ENCODE measurements around the gene ZFP36L1. TPM values are rescaled to one million over a fixed set of nuclear protein-coding genes. Genes with fewer than 3 reads are reported as not detected.

Gene ZFP36L1
- total RNA-seq, 5 donors from 2014 or later (not counting 1 experiment from before 2014, with no cell fraction given), result 123 to 253 (median 233) TPM

DNA sequence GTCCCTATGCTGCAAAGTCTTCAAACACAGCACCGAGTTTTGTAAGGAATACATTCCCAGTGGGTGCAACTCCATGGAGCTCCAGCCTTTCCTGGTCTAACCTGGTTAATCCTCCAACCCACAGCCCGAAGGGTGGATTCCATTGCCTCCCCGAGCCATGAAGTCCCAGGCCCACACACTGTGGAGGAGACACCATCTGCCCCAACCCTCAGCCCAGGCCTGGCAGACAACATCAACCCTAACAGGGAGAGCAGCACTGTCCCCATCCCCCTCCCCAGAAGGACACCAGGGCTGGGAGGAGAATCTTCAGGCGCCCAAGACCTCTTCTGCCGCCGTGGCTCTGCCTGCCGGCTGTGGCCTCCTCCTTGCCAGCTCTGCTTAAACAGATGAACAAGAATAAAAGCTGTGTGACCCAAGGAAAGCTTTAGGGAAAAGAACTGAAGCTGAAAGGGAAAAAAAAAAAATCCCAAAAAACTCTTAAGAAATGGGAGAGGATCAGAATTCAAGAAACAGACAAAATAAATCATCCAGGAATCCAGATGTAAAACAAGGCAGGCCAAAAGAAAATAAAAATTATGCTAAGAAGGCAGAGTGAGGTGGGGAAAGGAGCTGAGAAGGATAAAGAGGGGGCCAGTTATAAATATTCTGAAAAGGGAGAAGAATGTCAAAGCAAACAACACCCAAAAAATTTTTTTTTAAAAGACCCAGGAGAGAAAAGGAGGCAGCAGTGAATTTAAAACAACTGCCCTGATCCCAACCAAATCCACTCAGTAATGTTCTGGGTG is 16.0 kb upstream of the ZFP36L1 start:
- no peaks in the 10 kb centered on the region for H3K27me3 Mint-ChIP-seq
- H3K36me3 Mint-ChIP-seq, result no peaks in the 10 kb centered on the region
- Histone ChIP-seq H3K27me3 (replicated peaks in 1 of 2; ENCODE audit: control insufficient read depth in 2 of 2, extremely low read depth in 1 of 2, insufficient read depth in 2 of 2, low read length in 1 of 2) (no peaks in the 10 kb centered on the region), H3K27ac (ENCODE audit: low read length) (no peak overlapping the region), H3K4me3 (ENCODE audit: control insufficient read depth in 1 of 2, extremely low read depth in 1 of 2, low read length in 1 of 2) (no peak overlapping the region), H3K4me1 (ENCODE audit: control insufficient read depth in 1 of 2, extremely low read depth in 1 of 2, insufficient read depth in 2 of 2, low read length in 2 of 2) (peaks cover 13 to 40% of the 10 kb centered on the region in 2 experiments), H3K36me3 (ENCODE audit: control insufficient read depth in 2 of 2, extremely low read depth in 1 of 2, insufficient read depth in 1 of 2, low read length in 1 of 2) (peaks cover 0 to 3% of the 10 kb centered on the region in 2 donors), H3K9me3 (no peaks in the 10 kb centered on the region)
- H3K9me3 Mint-ChIP-seq, result no peaks in the 10 kb centered on the region
- peak overlapping the region; percentile 33 to 73 for H3K27ac Mint-ChIP-seq
- no peak overlapping the region for H3K4me3 Mint-ChIP-seq
- DNase-seq (no peak), ATAC-seq (replicated peaks in 1 of 4) (no peak)
- WGBS (ENCODE audit: insufficient coverage), result 95% methylated on average over 4 of the region's 7 CpGs
- POLR2A ChIA-PET, result no interaction called here
- H3K4me1 Mint-ChIP-seq, result peaks cover 51 to 69% (median 62%) of the 10 kb centered on the region in 3 donors
- CTCF ChIA-PET, result interaction anchor here in 1 of 2 donors (0.5 kb wide), 1 partner anchor 581 kb away, joined by 3 read pairs; no protein-coding TSS in a partner anchor

DNA sequence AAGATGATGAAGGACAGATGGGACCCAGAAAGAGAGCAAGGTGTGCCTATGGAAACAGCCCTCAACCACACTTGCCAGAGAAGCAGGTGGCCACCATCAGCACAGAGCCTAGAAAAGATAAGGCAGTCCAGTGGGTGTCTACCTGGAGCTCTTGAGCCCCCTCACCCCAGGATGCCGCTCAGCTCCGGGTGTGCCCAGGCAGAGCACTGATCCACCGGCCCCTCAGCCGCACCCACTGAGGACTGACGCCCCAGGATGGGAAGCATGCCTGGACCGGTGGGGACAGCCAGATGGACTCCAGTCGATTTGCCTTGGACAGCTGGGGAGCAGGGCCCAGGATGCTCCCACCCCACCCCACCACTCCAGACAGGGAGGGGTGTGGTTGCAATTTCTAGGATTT is 15.1 kb upstream of the ZFP36L1 start:
- 89% methylated on average over 5 of the region's 7 CpGs for WGBS (ENCODE audit: insufficient coverage)
- H3K4me1 Mint-ChIP-seq, result peaks cover 42 to 60% (median 53%) of the 10 kb centered on the region in 3 donors
- Histone ChIP-seq H3K36me3 (ENCODE audit: control insufficient read depth in 2 of 2, extremely low read depth in 1 of 2, insufficient read depth in 1 of 2, low read length in 1 of 2) (peaks cover 0 to 3% of the 10 kb centered on the region in 2 donors), H3K4me1 (ENCODE audit: control insufficient read depth in 1 of 2, extremely low read depth in 1 of 2, insufficient read depth in 2 of 2, low read length in 2 of 2) (peaks cover 4 to 31% of the 10 kb centered on the region in 2 experiments), H3K27ac (ENCODE audit: low read length) (no peak overlapping the region), H3K4me3 (ENCODE audit: control insufficient read depth in 1 of 2, extremely low read depth in 1 of 2, low read length in 1 of 2) (no peak overlapping the region), H3K27me3 (replicated peaks in 1 of 2; ENCODE audit: control insufficient read depth in 2 of 2, extremely low read depth in 1 of 2, insufficient read depth in 2 of 2, low read length in 1 of 2) (no peaks in the 10 kb centered on the region), H3K9me3 (no peaks in the 10 kb centered on the region)
- peak overlapping the region in 1 of 2 donors; percentile 75 for H3K27ac Mint-ChIP-seq
- no peak for ATAC-seq (replicated peaks in 1 of 4)
- H3K9me3 Mint-ChIP-seq, result no peaks in the 10 kb centered on the region
- H3K4me3 Mint-ChIP-seq, result no peak overlapping the region
- POLR2A ChIA-PET, result no interaction called here
- DNase-seq, result no peak
- no peaks in the 10 kb centered on the region for H3K36me3 Mint-ChIP-seq
- CTCF ChIA-PET, result no interaction called here
- H3K27me3 Mint-ChIP-seq, result no peaks in the 10 kb centered on the region

- Histone ChIP-seq H3K27ac (ENCODE audit: low read length) (no peak overlapping the region), H3K36me3 (ENCODE audit: control insufficient read depth in 2 of 2, extremely low read depth in 1 of 2, insufficient read depth in 1 of 2, low read length in 1 of 2) (peaks cover 0 to 3% of the 10 kb centered on the region in 2 donors), H3K4me1 (ENCODE audit: control insufficient read depth in 1 of 2, extremely low read depth in 1 of 2, insufficient read depth in 2 of 2, low read length in 2 of 2) (peaks cover 3 to 23% of the 10 kb centered on the region in 2 experiments), H3K9me3 (no peaks in the 10 kb centered on the region), H3K4me3 (ENCODE audit: control insufficient read depth in 1 of 2, extremely low read depth in 1 of 2, low read length in 1 of 2) (no peak overlapping the region), H3K27me3 (replicated peaks in 1 of 2; ENCODE audit: control insufficient read depth in 2 of 2, extremely low read depth in 1 of 2, insufficient read depth in 2 of 2, low read length in 1 of 2) (no peaks in the 10 kb centered on the region)
- Mint-ChIP-seq H3K27me3 (no peaks in the 10 kb centered on the region), H3K9me3 (peaks cover 0 to 2% (median 0%) of the 10 kb centered on the region in 3 donors), H3K4me3 (peak overlapping the region in 1 of 3 donors; percentile 60), H3K4me1 (peaks cover 38 to 52% (median 45%) of the 10 kb centered on the region in 3 donors), H3K27ac (peak overlapping the region; percentile 58 to 75), H3K36me3 (peaks cover 2% of the 10 kb centered on the region)
- POLR2A ChIA-PET, result interaction anchor here in 1 of 2 donors (0.6 to 1.0 kb wide), 2 partner anchors 7 to 857 kb away, joined by 4 to 6 read pairs; no protein-coding TSS in a partner anchor
- ATAC-seq (replicated peaks in 1 of 4) (peak; percentile 77 to 88 (median 82)), DNase-seq (no peak)
- CTCF ChIA-PET, result interaction anchor here in 1 of 2 donors (0.9 kb wide), 1 partner anchor 9 kb away, joined by 3 read pairs; no protein-coding TSS in a partner anchor
- WGBS (ENCODE audit: insufficient coverage), result 56% methylated on average over 5 of the region's 10 CpGs
Observed at GRCh38 chr14:68807148-68807600, 14.3 kb upstream of the ZFP36L1 start.

- H3K4me1 ChIP-seq (ENCODE audit: control insufficient read depth in 1 of 2, extremely low read depth in 1 of 2, insufficient read depth in 2 of 2, low read length in 2 of 2), result peaks cover 3 to 19% of the 10 kb centered on the region in 2 experiments
- H3K9me3 Mint-ChIP-seq, result peaks cover 3 to 8% (median 4%) of the 10 kb centered on the region in 3 donors
- H3K36me3 ChIP-seq (ENCODE audit: control insufficient read depth in 2 of 2, extremely low read depth in 1 of 2, insufficient read depth in 1 of 2, low read length in 1 of 2), result peaks cover 0 to 3% of the 10 kb centered on the region in 2 donors
- H3K27me3 ChIP-seq (replicated peaks in 1 of 2; ENCODE audit: control insufficient read depth in 2 of 2, extremely low read depth in 1 of 2, insufficient read depth in 2 of 2, low read length in 1 of 2), result no peaks in the 10 kb centered on the region
- ChIA-PET CTCF (interaction anchor here in 1 of 2 donors (0.9 kb wide), 1 partner anchor 9 kb away, joined by 3 read pairs; no protein-coding TSS in a partner anchor), POLR2A (interaction anchor here in 1 of 2 donors (0.7 to 1.0 kb wide), 2 partner anchors 8 to 14 kb away, joined by 4 read pairs; partner anchors contain the start of gene ZFP36L1)
- DNase-seq (no peak), ATAC-seq (replicated peaks in 1 of 4) (peak; percentile 12 to 33 (median 22))
- no peaks in the 10 kb centered on the region for H3K27me3 Mint-ChIP-seq
- peak overlapping the region in 1 of 3 donors; percentile 60 for H3K4me3 Mint-ChIP-seq
- peak overlapping the region; percentile 58 to 75 for H3K27ac Mint-ChIP-seq
- peaks cover 39 to 53% (median 39%) of the 10 kb centered on the region in 3 donors for H3K4me1 Mint-ChIP-seq
- no CpG with 5 or more reads among the region's 4 CpGs for WGBS (ENCODE audit: insufficient coverage)
- no peak overlapping the region for H3K4me3 ChIP-seq (ENCODE audit: control insufficient read depth in 1 of 2, extremely low read depth in 1 of 2, low read length in 1 of 2)
- H3K36me3 Mint-ChIP-seq, result peaks cover 8% of the 10 kb centered on the region
- peaks cover 4% of the 10 kb centered on the region for H3K9me3 ChIP-seq
- H3K27ac ChIP-seq (ENCODE audit: low read length), result no peak overlapping the region
Observed at GRCh38 chr14:68806526-68807147, 13.8 kb upstream of the ZFP36L1 start.

GRCh38 chr14:68805414-68805813 is 12.5 kb upstream of the ZFP36L1 start:
- ChIA-PET POLR2A (interaction anchor here (0.6 to 0.7 kb wide), 2 partner anchors 10 to 546 kb away, joined by 3 to 7 read pairs; no protein-coding TSS in a partner anchor), CTCF (no interaction called here)
- no CpG with 5 or more reads among the region's 7 CpGs for WGBS (ENCODE audit: insufficient coverage)
- Histone ChIP-seq H3K27me3 (replicated peaks in 1 of 2; ENCODE audit: control insufficient read depth in 2 of 2, extremely low read depth in 1 of 2, insufficient read depth in 2 of 2, low read length in 1 of 2) (no peaks in the 10 kb centered on the region), H3K4me3 (ENCODE audit: control insufficient read depth in 1 of 2, extremely low read depth in 1 of 2, low read length in 1 of 2) (no peak overlapping the region), H3K27ac (ENCODE audit: low read length) (no peak overlapping the region), H3K36me3 (ENCODE audit: control insufficient read depth in 2 of 2, extremely low read depth in 1 of 2, insufficient read depth in 1 of 2, low read length in 1 of 2) (peaks cover 0 to 3% of the 10 kb centered on the region in 2 donors), H3K9me3 (peaks cover 4% of the 10 kb centered on the region), H3K4me1 (ENCODE audit: control insufficient read depth in 1 of 2, extremely low read depth in 1 of 2, insufficient read depth in 2 of 2, low read length in 2 of 2) (peaks cover 3 to 15% of the 10 kb centered on the region in 2 experiments)
- DNase-seq, result no peak
- H3K9me3 Mint-ChIP-seq, result peaks cover 4 to 10% (median 6%) of the 10 kb centered on the region in 3 donors
- no peak overlapping the region for H3K4me3 Mint-ChIP-seq
- peak overlapping the region in 1 of 2 donors; percentile 61 for H3K27ac Mint-ChIP-seq
- peaks cover 10% of the 10 kb centered on the region for H3K36me3 Mint-ChIP-seq
- H3K27me3 Mint-ChIP-seq, result no peaks in the 10 kb centered on the region
- peaks cover 27 to 45% (median 32%) of the 10 kb centered on the region in 3 donors for H3K4me1 Mint-ChIP-seq
- ATAC-seq (replicated peaks in 1 of 4), result no peak

GRCh38 chr14:68801631-68802030 is 8.8 kb upstream of the ZFP36L1 start:
- ChIA-PET CTCF (interaction anchor here in 1 of 2 donors (1.5 to 2.3 kb wide), 3 partner anchors 12 to 552 kb away, joined by 4 to 10 read pairs (median 8); no protein-coding TSS in a partner anchor), POLR2A (no interaction called here)
- peaks cover 0 to 3% of the 10 kb centered on the region in 2 donors for H3K36me3 ChIP-seq (ENCODE audit: control insufficient read depth in 2 of 2, extremely low read depth in 1 of 2, insufficient read depth in 1 of 2, low read length in 1 of 2)
- Mint-ChIP-seq H3K36me3 (peaks cover 13% of the 10 kb centered on the region), H3K27ac (no peak overlapping the region), H3K9me3 (peaks cover 4 to 10% (median 6%) of the 10 kb centered on the region in 3 donors), H3K27me3 (no peaks in the 10 kb centered on the region), H3K4me3 (no peak overlapping the region), H3K4me1 (peaks cover 21 to 40% (median 32%) of the 10 kb centered on the region in 3 donors)
- ATAC-seq (replicated peaks in 1 of 4), result no peak
- no peak overlapping the region for H3K27ac ChIP-seq (ENCODE audit: low read length)
- DNase-seq, result no peak
- no peak overlapping the region for H3K4me3 ChIP-seq (ENCODE audit: control insufficient read depth in 1 of 2, extremely low read depth in 1 of 2, low read length in 1 of 2)
- peaks cover 3 to 13% of the 10 kb centered on the region in 2 experiments for H3K4me1 ChIP-seq (ENCODE audit: control insufficient read depth in 1 of 2, extremely low read depth in 1 of 2, insufficient read depth in 2 of 2, low read length in 2 of 2)
- no peaks in the 10 kb centered on the region for H3K27me3 ChIP-seq (replicated peaks in 1 of 2; ENCODE audit: control insufficient read depth in 2 of 2, extremely low read depth in 1 of 2, insufficient read depth in 2 of 2, low read length in 1 of 2)
- peaks cover 4% of the 10 kb centered on the region for H3K9me3 ChIP-seq
